T follicular helper cell (primary cell): Measurements from ENCODE around the gene ELK3.

ENCODE experiments used
- DNase-seq: peaks from one replicate; pipeline ENCODE4 v3.0.0-alpha.2; 2020; ENCODE audit warnings: low read depth

ELK3 gene

DNA sequence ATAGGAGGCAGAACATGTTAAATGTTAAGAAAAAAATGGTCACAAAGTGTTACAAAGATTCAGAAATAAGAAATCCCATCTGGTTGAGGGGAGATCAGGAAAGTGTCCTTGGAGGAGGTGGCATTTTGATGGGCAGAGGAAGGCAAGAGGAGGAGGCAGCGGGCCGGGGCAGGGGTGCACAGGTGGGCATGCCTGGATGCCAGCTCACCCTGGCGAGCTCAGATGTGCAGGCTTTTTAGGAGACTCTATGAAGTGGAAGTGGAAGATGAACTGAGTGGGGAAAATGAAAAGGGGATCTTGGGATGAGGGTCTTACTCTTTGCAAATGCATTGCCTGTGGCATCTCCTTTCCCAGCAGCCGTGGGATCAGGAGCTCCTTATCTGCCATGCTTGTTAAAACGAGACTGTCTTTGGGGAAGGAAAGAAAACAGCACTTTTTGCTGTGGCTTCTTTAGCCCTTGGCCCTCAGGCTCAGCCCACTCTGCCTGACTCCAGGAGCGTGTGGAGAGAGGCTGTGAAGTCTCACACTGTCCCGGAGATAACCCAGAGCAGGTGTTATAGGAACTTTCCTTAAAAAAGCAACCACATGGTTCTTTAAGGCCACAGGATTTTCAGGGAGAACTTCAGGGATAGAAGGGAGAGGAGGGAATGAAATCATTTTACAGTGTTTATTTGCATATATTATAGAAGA is 62.6 kb downstream of the ELK3 start:
- no peak for DNase-seq

GRCh38 chr12:96257550-96258103 is 63.5 kb downstream of the ELK3 start:
- no peak for DNase-seq

- DNase-seq: no peak
These were observed 64.2 kb downstream of the ELK3 start for GRCh38 chr12:96258104-96258961.

GRCh38 chr12:96260231-96260630 is 66.1 kb downstream of the ELK3 start:
- DNase-seq: no peak

DNA sequence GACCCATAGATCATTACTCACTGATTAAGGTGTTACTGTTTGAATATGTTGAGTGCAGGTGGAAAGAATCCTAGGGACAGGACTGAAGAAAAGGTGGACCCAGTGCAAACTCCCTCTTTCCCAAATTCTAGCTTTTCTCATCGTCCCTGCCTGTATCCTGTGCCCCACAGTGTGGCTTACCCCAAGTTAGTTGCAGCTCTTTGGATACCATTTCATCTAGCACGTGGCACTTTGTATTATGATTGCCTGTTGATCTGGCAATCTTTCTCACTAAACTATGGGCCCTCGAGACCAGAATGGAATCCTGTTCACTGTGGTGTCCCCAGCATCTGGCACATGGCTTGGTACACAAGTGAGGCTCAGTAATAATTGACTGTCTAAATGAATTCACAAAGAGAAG is 66.5 kb downstream of the ELK3 start:
- no peak for DNase-seq

GRCh38 chr12:96261557-96261956 is 67.4 kb downstream of the ELK3 start:
- no peak for DNase-seq

DNA sequence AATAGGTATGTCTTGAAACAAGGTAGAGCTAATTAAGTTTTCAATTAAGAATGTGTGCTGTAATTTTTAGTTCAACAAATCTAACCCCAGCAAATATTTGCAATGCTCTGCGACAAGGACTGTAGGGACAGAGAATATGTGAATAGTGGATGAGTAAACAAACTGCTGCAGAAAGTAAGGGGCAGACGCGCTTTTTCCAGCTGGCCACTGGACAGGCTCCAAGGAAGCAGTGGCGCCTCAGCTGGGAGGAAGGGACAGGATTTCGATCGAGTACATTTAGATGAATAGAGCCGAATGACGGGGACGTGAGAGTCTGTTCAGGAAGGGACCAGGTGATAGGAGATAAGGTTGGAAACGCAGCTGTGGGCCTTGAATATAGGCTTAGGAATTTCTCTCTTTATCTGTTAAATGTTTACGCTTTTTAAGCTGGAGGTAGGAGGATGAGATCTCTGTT is 69.3 kb downstream of the ELK3 start:
- no peak for DNase-seq

DNA sequence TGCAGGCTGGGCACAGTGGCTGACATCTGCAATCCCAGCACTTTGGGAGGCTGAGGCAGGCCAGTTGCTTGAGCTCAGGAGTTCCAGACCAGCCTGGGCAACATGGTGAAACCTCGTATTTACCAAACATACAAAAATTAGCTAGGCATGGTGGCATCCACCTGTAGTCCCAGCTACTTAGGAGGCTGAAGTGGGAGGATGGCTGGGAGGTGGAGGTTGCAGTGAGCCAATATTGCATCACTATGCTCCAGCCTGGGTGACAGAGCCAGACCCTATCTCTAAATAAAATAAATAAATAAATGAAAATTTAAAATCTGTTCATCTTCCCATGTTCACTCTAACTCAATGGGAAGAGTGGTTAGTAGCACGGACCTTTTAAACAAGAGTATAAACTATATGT is 71.2 kb downstream of the ELK3 start:
- no peak for DNase-seq

GRCh38 chr12:96265836-96266235 is 71.7 kb downstream of the ELK3 start:
- DNase-seq: no peak

GRCh38 chr12:96266238-96266637 is 72.1 kb downstream of the ELK3 start:
- DNase-seq: no peak

DNA sequence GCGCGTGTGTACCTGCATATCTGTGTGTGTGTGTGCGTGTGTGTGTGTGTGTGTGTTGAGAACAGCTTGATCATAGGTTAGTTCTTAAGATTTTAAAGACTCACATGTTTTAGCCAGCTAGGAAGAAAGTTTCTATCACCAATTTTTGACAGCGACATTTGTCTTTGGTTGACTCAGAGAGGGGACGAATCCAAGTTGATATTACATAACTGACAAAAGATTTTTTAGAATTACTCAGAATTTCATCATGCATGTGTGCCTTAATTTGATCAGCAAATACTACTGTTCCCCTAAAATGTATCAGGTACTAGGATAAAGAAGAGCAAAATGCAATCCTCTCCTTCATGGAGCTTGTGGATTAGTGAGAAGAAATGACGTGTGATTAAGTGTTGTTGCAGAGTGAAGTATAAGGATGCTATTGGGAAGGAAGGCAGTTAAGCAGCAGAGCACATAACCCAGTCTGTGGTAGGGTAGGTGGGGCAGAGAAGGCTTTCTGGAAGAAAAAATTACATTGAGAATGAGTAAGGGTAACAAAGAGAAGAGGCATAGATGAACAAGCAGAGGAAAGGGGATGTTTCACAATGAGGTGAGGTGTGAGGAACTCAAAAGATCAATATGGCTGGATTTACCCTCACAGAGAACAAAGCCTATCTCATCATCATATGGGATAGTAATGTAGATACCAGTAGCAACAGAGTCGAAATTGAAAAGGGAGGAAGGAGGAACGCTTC is 77.5 kb downstream of the ELK3 start:
- no peak for DNase-seq

DNA sequence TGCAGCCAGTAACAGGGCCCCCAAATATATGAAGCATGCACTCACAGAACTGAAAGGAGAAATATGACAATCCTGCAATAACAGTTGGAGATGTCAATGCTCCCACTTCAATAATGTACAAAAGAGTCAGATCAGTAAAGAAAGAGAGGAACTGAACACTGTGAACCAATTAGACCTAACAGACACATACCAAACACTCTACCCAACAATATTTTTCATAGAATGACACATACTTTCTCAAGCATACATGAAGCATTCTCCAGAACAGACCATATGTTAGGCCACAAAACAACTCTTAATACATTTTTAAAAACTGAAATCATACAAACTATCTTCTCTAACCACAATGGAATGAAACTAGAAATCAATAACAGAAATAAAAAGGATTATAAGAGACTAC is 80.2 kb downstream of the ELK3 start:
- DNase-seq: no peak

- DNase-seq: no peak
These were observed 91.0 kb downstream of the ELK3 start for GRCh38 chr12:96285158-96285557.

DNA sequence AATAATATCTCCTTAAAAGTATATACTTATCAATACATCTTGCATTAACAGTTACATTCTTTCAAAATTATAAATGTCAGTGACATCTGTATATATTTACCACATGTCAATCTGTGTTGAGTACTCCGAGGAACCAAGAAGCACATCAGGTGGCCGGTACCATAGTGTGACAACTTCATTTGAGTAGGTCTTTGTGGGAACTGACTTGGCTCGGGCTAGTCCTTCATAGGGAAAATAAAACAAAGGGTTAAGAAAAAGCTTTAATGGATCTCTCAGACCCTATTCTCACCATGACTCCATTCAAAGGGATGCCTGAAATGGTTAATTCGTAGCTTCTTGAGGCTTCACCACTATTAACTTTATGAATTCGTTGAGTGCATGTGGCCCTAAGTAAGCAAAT is 94.9 kb downstream of the ELK3 start:
- DNase-seq: no peak

DNA sequence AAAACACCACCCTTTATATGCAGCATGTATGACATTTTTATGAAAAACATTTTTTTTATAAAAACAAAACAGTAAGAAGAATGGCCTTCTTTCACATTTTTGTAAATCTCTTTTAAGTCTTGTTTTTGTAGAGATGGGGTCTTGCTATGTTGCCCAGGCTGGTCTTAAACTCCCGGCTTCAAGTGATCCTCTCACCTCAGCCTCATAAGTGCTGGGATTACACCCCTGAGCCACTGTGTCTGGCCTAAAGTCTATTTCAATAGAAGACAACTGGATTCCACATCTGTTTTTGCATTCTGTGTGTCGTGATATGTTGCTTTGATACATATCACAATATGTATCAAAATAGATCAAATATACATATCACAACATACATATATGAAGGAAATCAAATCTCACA is 98.9 kb downstream of the ELK3 start:
- no peak for DNase-seq

GRCh38 chr12:96294831-96295230 is 100.7 kb downstream of the ELK3 start:
- DNase-seq: no peak

DNA sequence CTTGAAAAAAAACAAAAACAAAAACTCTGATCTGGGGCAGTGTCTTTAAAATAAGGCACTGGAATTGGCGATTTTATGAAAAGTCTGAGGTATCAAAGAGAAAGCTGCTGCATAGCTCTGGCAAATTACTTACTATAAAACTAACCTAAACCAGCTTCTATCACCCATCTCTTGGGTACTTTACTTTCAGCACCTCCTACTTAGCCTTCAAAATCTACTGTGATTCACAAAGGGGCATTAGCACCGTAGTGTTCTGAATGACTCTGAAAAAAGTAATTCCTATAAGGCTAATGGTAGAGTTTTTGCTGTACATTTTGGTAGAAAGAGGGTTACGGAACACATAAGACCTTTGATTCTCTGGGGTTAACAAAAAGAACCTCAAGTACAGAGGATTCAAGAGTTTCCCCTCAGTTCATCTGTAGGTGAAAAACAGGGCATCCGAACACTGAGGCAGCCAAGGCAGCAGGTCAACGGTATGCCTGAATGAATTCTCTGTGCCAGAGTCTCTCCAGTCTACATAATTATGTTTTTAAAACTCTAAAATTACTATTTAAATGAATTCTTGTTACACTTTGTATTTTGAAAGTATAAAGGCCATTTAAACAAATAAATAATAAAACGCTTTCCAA is 101.5 kb downstream of the ELK3 start:
- no peak for DNase-seq

DNA sequence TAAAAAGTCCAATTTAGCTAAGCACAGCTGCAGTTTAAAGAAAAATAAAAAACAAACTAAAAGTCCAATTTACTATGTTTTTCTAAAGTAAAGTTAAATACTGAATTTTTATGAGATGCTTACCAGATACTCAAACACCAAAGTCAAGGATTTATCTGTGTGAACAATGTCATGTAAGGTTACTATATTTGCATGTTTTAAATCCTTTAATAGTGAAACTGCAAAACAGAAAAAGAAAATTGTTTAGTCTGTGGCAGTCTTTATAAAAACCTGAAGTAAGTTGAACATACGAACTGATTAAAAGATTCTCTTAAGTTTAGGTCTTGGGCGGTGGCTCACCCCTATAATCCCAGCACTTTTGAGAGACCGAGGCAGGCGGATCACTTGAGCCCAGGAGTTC is 103.3 kb downstream of the ELK3 start:
- DNase-seq: no peak

DNA sequence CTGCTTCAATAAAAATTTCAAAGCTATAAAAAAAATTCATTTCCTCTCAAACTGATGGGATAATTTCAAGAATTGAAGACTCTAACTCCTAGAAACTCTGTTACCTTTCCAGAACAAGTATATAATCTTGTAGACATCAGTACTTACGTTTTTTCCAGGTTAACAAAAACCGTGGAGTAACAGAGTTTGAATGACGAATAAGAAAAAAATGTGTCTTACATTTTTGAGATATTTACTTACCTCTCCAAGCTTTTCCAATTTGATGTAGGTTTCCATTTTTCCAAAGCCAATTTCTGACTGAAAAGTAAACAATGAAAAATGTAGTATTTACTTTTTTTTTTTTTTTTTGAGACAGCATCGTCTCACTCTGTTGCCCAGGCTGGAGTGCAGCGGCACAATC is 105.9 kb downstream of the ELK3 start:
- DNase-seq: no peak

GRCh38 chr12:96301732-96302131 is 107.6 kb downstream of the ELK3 start:
- DNase-seq: no peak

DNA sequence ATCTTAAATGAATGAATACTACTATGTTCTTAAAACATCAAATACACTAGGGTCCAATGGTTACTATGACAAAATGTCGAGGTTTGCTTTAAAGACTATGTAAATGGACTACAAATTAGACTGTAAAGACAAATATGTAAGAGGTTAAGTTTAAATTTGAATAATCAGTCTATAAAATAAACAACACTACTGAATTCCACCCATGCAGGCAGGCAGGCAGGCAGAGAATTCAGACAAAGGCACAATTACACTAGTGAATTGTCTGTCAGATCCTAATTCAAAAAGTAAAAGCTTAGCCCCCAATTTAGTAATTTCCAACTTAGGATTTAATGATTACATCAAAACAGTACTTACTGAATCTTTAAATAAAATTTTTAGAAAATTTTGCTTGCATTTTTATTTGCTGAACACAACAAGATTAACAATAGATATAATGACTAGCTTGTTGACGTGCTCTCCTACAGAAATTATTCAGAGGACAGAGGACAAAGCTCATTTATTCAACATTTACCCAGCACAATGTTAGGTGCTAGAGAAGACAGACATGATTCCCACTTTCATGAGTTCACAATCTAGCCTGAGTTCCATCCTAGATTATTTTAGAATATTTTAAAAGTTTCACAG is 108.6 kb downstream of the ELK3 start:
- no peak for DNase-seq

DNA sequence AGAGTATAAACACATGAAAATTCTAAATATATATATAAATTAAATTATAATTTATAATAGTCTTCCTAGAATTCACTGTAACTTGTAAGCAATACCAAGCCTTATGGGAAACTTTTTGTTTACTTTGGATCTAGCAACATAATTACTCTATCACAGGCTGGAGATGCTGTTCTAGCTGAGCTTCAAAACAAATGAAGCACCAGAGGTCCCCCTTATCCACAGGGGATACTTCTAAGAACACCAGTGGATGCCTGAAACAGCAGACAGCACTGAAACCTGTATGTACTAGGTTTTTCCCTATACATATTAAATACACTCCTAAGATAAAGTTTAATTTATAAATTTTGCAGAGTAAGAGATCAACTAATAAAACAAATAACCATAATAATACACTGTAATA is 109.5 kb downstream of the ELK3 start:
- DNase-seq: no peak
